ENCODE results near the gene BRSK2. TPM values are rescaled to one million over a fixed set of nuclear protein-coding genes. Genes with fewer than 3 reads are reported as not detected.
A peak's percentile ranks its signal among the peaks of the same experiment; 100 is the strongest.

BRSK2 gene
- total RNA-seq, 1 donor from 2014 or later: 0.06 TPM

DNA sequence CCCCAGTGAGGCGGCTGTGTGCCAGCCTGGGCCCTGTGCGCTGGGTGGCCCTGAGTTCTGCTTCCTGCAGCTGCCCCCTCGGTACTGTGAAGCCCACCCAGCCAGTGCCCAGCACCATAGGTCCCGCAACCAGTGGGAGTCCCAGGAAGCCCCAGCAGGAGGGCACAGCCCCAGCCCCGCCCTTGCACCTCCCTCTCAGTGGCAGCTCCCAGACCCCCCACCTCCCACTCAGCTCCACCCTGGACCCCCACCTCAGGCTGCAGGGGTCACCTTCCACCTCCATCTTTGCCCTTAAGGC is 66.0 kb downstream of the BRSK2 start:
- TF ChIP-seq, protein P1, sequence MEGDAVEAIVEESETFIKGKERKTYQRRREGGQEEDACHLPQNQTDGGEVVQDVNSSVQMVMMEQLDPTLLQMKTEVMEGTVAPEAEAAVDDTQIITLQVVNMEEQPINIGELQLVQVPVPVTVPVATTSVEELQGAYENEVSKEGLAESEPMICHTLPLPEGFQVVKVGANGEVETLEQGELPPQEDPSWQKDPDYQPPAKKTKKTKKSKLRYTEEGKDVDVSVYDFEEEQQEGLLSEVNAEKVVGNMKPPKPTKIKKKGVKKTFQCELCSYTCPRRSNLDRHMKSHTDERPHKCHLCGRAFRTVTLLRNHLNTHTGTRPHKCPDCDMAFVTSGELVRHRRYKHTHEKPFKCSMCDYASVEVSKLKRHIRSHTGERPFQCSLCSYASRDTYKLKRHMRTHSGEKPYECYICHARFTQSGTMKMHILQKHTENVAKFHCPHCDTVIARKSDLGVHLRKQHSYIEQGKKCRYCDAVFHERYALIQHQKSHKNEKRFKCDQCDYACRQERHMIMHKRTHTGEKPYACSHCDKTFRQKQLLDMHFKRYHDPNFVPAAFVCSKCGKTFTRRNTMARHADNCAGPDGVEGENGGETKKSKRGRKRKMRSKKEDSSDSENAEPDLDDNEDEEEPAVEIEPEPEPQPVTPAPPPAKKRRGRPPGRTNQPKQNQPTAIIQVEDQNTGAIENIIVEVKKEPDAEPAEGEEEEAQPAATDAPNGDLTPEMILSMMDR (conservative IDR thresholded peaks at IDR 0.05; ENCODE audit: low read depth, low read length): no peak
- DNase-seq (ENCODE audit: low read depth): no peak
- no peak overlapping the region for H3K4me3 ChIP-seq (ENCODE audit: low read depth, low read length)

DNA sequence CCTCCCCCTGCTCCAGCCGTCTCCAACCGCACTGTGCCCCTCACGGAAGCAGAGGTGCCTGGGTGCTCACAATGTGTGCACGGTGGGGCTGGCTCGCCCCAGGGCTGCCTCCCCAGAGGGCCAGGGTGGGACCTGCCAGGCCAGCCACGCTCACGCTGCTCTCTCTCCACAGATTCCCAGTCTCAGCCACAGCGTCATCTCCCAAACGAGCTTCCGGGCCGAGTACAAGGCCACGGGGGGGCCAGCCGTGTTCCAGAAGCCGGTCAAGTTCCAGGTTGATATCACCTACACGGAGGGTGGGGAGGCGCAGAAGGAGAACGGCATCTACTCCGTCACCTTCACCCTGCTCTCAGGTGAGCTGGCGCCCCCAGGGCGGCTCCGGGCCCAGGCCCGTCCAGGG is 66.4 kb downstream of the BRSK2 start:
- no peak overlapping the region for H3K4me3 ChIP-seq (ENCODE audit: low read depth, low read length)
- TF ChIP-seq, protein P1 (conservative IDR thresholded peaks at IDR 0.05; ENCODE audit: low read depth, low read length): no peak
- DNase-seq (ENCODE audit: low read depth): no peak

DNA sequence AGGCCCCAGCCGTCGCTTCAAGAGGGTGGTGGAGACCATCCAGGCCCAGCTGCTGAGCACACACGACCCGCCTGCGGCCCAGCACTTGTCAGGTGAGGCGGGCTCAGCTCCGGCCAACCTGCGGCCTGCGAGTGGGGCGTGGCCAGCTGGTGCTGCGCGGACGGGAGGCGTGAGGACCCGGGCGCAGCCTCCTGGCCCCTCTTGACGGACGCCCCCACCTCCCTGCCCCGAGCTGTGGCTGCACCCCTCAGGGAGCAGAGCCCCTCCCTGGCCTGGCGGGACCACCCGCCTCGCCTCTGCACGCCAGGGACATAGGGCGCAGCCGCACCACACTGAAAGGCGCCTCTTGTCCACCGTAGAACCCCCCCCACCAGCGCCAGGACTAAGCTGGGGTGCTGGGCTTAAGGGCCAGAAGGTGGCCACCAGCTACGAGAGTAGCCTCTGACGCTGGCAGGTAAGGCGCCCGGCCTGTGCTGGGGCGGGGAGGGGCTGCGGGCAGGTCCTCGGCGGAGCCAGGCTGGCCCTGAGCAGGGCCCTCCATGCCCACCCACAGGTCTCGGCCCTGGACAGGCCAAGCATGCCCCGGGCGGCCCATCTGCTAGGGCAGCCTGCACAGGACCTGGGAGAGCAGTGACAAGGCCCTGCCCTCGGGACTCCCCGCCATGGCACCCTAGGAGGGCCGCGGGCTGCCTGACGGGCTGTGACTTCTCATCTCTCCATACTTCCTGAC is 67.0 kb downstream of the BRSK2 start:
- TF ChIP-seq, protein P1 (conservative IDR thresholded peaks at IDR 0.05; ENCODE audit: low read depth, low read length): no peak
- H3K4me3 ChIP-seq (ENCODE audit: low read depth, low read length): no peak overlapping the region
- no peak for DNase-seq (ENCODE audit: low read depth)

DNA sequence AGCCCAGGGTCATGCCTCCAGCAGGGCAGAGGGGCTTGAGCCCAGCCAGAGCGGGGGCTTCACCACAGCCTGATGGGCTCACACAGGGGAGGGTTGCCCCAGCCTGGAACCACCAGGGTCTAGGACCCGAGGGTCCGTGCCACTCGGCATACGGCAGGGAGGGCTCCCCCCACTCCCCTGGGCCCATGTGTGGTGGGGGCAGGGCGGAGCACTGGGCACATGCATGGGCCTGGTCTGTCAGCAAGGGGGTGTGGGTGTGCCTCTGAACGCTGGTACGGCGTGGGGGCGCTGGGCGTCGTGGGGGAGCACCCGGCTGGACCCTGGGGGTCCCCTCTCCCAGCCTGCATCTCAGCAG is 67.6 kb downstream of the BRSK2 start:
- H3K4me3 ChIP-seq (ENCODE audit: low read depth, low read length): no peak overlapping the region
- no peak for DNase-seq (ENCODE audit: low read depth)
- TF ChIP-seq, protein P1 (conservative IDR thresholded peaks at IDR 0.05; ENCODE audit: low read depth, low read length): no peak

DNA sequence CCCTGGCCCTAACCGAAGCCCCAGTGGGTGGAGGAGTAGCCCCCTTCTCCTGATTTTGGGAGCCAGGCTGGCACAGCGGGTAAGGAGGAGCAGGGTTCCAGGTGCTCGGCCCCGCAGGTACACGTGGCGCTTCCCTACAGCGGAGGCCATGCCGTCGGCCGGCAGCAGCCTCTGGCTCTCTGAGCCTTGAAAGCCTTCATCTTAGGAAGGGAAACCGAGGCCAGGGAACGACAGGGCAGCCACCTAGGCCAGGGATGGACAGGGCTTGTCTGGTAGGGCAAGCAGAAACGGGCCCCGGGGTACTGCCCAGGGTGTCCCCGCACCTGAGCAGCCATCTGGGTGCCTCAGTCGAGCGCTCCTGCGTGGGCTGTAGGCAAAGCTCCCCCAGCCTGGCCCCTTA is 68.1 kb downstream of the BRSK2 start:
- H3K4me3 ChIP-seq (ENCODE audit: low read depth, low read length): no peak overlapping the region
- DNase-seq (ENCODE audit: low read depth): no peak
- TF ChIP-seq, protein P1 (conservative IDR thresholded peaks at IDR 0.05; ENCODE audit: low read depth, low read length): no peak

DNA sequence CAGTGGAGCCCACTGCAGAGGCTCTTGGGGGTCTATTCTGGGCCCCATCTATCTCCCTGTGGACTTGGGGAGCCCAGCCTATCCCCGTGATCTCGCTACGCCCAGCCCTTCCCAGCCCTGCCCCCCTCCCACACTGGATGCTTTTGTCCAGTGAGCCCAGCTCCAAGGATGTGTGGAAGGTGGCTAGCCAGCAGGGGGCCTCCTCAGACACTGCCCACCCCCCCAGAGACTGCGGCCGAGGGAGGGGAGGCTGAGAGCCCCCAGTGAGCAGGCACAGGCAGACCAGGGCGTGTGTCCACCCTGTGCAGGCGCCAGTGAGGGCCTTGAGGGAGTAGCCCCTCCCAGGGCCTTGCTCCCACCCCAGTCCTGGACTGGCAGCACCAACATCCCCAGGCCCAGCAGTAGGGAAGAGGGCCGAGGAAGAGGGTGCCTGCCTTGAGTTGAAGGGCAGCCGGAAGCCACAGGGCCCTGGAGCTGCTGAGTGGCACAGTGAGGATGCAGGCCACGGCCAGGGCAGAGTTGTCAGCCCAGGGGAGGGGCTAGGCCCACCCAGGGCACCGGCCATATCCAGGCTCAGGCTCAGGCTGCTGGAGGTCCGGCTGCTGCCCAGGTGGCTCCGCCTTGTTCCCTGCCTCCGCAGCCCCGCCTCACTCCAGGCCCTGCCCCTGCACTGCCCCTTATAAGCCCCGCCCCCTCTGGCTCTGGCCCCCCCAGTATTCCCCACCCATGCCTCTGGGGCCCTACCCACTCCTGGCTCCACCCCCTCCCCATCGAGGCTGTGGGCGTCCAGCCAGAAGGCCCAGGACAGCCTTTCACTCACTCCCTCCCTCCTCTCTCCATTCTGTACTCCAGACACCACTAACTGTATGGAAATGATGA is 68.8 kb downstream of the BRSK2 start:
- TF ChIP-seq, protein P1 (conservative IDR thresholded peaks at IDR 0.05; ENCODE audit: low read depth, low read length): peak; percentile 45
- H3K4me3 ChIP-seq (ENCODE audit: low read depth, low read length): no peak overlapping the region
- DNase-seq (ENCODE audit: low read depth): no peak
